Naive thymus-derived CD8-positive, alpha-beta T cell (primary cell): ENCODE measurements around the gene SRP54. TPM values are rescaled to one million over a fixed set of nuclear protein-coding genes. Genes with fewer than 3 reads are reported as not detected.

ENCODE experiments used
- ATAC-seq, 2 donors: fragments of 150-1000 bp; cut with Tn5 transposase in 1 of 2; sonication (Bioruptor Pico), chemical (Tn5 transposase) in 1 of 2; 1 replicate in 1 of 2; 2 replicates in 1 of 2; pipeline ENCODE4 v1.10.0; 2021; ENCODE audit warnings: mild to moderate bottlenecking in 2 of 2, moderate library complexity in 2 of 2
- POLR2A ChIA-PET: fragments of 350-600 bp; sonication (Branson Sonifier 250); formaldehyde crosslinking; loops from one replicate; lab custom pipeline; 2021; ENCODE audit warnings: antibody characterized with exemption; lab: Charles Lee
- DNase-seq, 10 donors: peaks; one replicate each; pipeline versions ENCODE4 v3.0.0 to v3.0.0-alpha.2; 2020 to 2022
- H3K27ac Mint-ChIP-seq, 10 donors: one replicate each; pipeline ENCODE4 v1.8.0; 2020 to 2022; ENCODE audit warnings: mild to moderate bottlenecking in 10 of 10, mixed read lengths in 10 of 10, moderate library complexity in 4 of 10, inconsistent platforms in 1 of 10
- H3K27me3 Mint-ChIP-seq, 5 donors: one replicate each; pipeline ENCODE4 v1.8.0; 2021 to 2022; ENCODE audit warnings: mixed read lengths in 5 of 5
- H3K36me3 Mint-ChIP-seq, 3 donors: one replicate each; pipeline ENCODE4 v1.8.0; 2020 to 2022; ENCODE audit warnings: mixed read lengths in 3 of 3, mild to moderate bottlenecking in 2 of 3, inconsistent platforms in 1 of 3
- H3K4me1 Mint-ChIP-seq, 4 donors: one replicate each; pipeline ENCODE4 v1.8.0; 2021 to 2022; ENCODE audit warnings: mixed read lengths in 4 of 4
- H3K4me3 Mint-ChIP-seq, 10 donors: one replicate each; pipeline ENCODE4 v1.8.0; 2020 to 2022; ENCODE audit warnings: mild to moderate bottlenecking in 10 of 10, mixed read lengths in 10 of 10, moderate library complexity in 6 of 10, inconsistent platforms in 1 of 10
- H3K9me3 Mint-ChIP-seq, 9 donors: one replicate each; pipeline ENCODE4 v1.8.0; 2020 to 2022; ENCODE audit warnings: mixed read lengths in 9 of 9, mild to moderate bottlenecking in 3 of 9, inconsistent platforms in 1 of 9, moderate library complexity in 1 of 9
- polyA plus RNA-seq, 3 donors: library from polyadenylated mRNA; unstranded; fragments of 300-500 nt; fragmentation: Illumina TruSeq; gene quantifications; one replicate each; pipeline ENCODE4 v1.2.3, GENCODE V29; 2021
- total RNA-seq, 8 experiments: library from RNA in 2 of 8; stranded (reverse) in 2 of 8; gene quantifications; one replicate each; pipeline ENCODE4 v1.2.3 and lab custom pipeline; 2021 to 2026

The SRP54 gene
- total and polyA plus RNA-seq, 5 experiments from 2014 or later, result 18.3 to 60.7 (median 32.2) TPM

DNA sequence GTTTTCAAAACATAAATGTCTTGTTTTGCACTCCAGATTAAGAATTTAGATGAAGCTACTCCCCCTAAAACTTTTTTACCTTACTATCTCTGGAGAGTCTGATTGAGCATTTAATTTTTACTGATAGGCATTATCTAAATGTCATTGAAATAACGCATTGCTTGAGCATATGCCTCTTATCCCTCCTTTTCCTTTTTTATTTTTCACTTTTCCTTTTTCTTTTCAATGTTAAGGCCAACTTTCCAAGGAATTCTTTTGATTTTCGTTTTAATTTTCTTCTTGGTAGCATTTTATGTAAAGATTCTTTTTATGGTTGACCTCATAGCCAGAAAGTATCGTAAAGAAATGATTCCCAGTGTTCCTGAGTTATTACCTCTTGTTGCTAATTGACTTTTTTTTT, 2.9 kb downstream of the SRP54 start:
- no peaks in the 10 kb centered on the region for H3K27me3 Mint-ChIP-seq
- no peak for ATAC-seq

GRCh38 chr14:34987180-34987579, 4.4 kb downstream of the SRP54 start:
- Mint-ChIP-seq H3K27ac (peak overlapping the region in 2 of 10 donors; percentile 55 to 75), H3K4me1 (peaks cover 18 to 37% (median 22%) of the 10 kb centered on the region in 4 donors), H3K36me3 (peaks cover 0 to 13% (median 2%) of the 10 kb centered on the region in 3 donors), H3K4me3 (peak overlapping the region in 3 of 10 donors; percentile 1 to 40 (median 20)), H3K27me3 (no peaks in the 10 kb centered on the region), H3K9me3 (no peaks in the 10 kb centered on the region)
- DNase-seq (no peak), ATAC-seq (no peak)
- POLR2A ChIA-PET, result no interaction called here

More for the DNA sequence above, 2.9 kb downstream of the SRP54 start:
- peaks cover 15 to 29% (median 21%) of the 10 kb centered on the region in 4 donors for H3K4me1 Mint-ChIP-seq
- DNase-seq, result no peak
- H3K27ac Mint-ChIP-seq, result peak overlapping the region in 1 of 10 donors; percentile 78
- peak overlapping the region in 5 of 10 donors; percentile 31 to 80 (median 69) for H3K4me3 Mint-ChIP-seq
- POLR2A ChIA-PET, result interaction anchor here (0.6 kb wide), 1 partner anchor 13 kb away, joined by 3 read pairs; no protein-coding TSS in a partner anchor
- no peaks in the 10 kb centered on the region for H3K9me3 Mint-ChIP-seq
- peaks cover 0 to 13% (median 2%) of the 10 kb centered on the region in 3 donors for H3K36me3 Mint-ChIP-seq

GRCh38 chr14:34989762-34990161, 7.0 kb downstream of the SRP54 start:
- Mint-ChIP-seq H3K27ac (peak overlapping the region in 2 of 10 donors; percentile 27 to 52), H3K4me1 (peaks cover 23 to 47% (median 32%) of the 10 kb centered on the region in 4 donors), H3K9me3 (no peaks in the 10 kb centered on the region), H3K4me3 (no peak overlapping the region), H3K36me3 (peaks cover 0 to 13% (median 2%) of the 10 kb centered on the region in 3 donors), H3K27me3 (no peaks in the 10 kb centered on the region)
- DNase-seq (no peak), ATAC-seq (no peak)
- POLR2A ChIA-PET, result no interaction called here

- peaks cover 10 to 45% (median 37%) of the 10 kb centered on the region in 4 donors for H3K4me1 Mint-ChIP-seq
- POLR2A ChIA-PET, result interaction anchor here (0.7 kb wide), 1 partner anchor 39 kb away, joined by 3 read pairs; no protein-coding TSS in a partner anchor
- no peaks in the 10 kb centered on the region for H3K9me3 Mint-ChIP-seq
- peaks cover 0 to 16% (median 2%) of the 10 kb centered on the region in 3 donors for H3K36me3 Mint-ChIP-seq
- DNase-seq, result no peak
- no peak overlapping the region for H3K27ac Mint-ChIP-seq
- ATAC-seq, result no peak
- no peaks in the 10 kb centered on the region for H3K27me3 Mint-ChIP-seq
- no peak overlapping the region for H3K4me3 Mint-ChIP-seq
These were observed 10.6 kb downstream of the SRP54 start for GRCh38 chr14:34993426-34993825.

GRCh38 chr14:34994668-34995067, 11.9 kb downstream of the SRP54 start:
- no peaks in the 10 kb centered on the region for H3K27me3 Mint-ChIP-seq
- peak overlapping the region in 8 of 10 donors; percentile 1 to 84 (median 32) for H3K27ac Mint-ChIP-seq
- H3K9me3 Mint-ChIP-seq, result no peaks in the 10 kb centered on the region
- POLR2A ChIA-PET, result no interaction called here
- peaks cover 0 to 25% (median 5%) of the 10 kb centered on the region in 3 donors for H3K36me3 Mint-ChIP-seq
- H3K4me1 Mint-ChIP-seq, result peaks cover 8 to 33% (median 29%) of the 10 kb centered on the region in 4 donors
- peak overlapping the region in 2 of 10 donors; percentile 8 to 20 for H3K4me3 Mint-ChIP-seq
- DNase-seq (no peak), ATAC-seq (no peak)

DNA sequence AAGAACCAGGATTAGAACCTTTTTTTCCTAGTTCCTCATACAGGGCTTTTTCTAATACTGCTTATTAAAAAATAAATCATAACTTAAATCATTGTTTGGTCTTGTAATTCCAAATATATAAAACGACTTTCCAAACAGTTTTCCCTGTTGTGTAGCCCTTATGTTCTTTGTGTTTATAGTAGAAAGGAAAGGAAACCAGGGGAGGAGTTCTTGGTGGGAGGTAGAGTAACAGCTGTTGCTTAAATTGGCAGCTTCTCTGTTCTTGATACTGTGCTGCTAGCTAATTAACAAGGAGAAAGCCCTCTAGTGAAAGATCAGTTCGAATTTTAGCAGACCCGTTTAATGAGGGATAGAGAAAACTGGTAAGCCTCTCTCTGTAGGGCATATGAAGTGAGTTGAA, 15.0 kb downstream of the SRP54 start:
- DNase-seq (no peak), ATAC-seq (no peak)
- no peaks in the 10 kb centered on the region for H3K27me3 Mint-ChIP-seq
- no peaks in the 10 kb centered on the region for H3K9me3 Mint-ChIP-seq
- no peak overlapping the region for H3K4me3 Mint-ChIP-seq
- POLR2A ChIA-PET, result no interaction called here
- H3K36me3 Mint-ChIP-seq, result peaks cover 0 to 49% (median 15%) of the 10 kb centered on the region in 3 donors
- H3K4me1 Mint-ChIP-seq, result peaks cover 7 to 24% (median 16%) of the 10 kb centered on the region in 4 donors
- peak overlapping the region in 4 of 10 donors; percentile 21 to 73 (median 38) for H3K27ac Mint-ChIP-seq

GRCh38 chr14:34999500-34999899, 16.7 kb downstream of the SRP54 start:
- Mint-ChIP-seq H3K36me3 (peaks cover 0 to 62% (median 15%) of the 10 kb centered on the region in 3 donors), H3K27ac (peak overlapping the region in 2 of 10 donors; percentile 23 to 48), H3K27me3 (no peaks in the 10 kb centered on the region), H3K4me3 (no peak overlapping the region), H3K4me1 (peaks cover 3 to 19% (median 10%) of the 10 kb centered on the region in 4 donors), H3K9me3 (no peaks in the 10 kb centered on the region)
- DNase-seq, result no peak
- no peak for ATAC-seq
- POLR2A ChIA-PET, result no interaction called here

DNA sequence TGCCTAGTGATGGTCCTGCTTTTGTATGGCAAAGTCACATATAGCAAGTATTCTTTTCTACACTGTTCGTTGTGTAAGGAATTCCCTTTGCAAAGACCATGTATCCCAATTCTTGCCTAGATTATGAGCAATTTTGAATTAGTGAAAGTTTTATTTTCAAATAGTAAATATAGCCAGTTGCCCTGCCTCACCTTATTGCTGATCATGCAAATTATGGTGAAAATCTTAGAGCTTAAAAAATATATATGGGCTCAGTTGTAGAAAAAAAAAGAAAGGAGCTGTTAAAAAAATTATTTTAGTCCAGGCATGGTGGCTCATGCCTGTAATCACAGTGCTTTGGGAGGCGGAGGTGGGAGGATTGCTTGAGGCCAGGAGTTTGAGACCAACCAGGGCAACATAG, 18.8 kb downstream of the SRP54 start:
- POLR2A ChIA-PET, result no interaction called here
- DNase-seq, result no peak
- H3K4me3 Mint-ChIP-seq, result no peak overlapping the region
- H3K27ac Mint-ChIP-seq, result peak overlapping the region in 1 of 10 donors; percentile 47
- peaks cover 0 to 4% (median 2%) of the 10 kb centered on the region in 4 donors for H3K4me1 Mint-ChIP-seq
- no peaks in the 10 kb centered on the region for H3K27me3 Mint-ChIP-seq
- no peaks in the 10 kb centered on the region for H3K9me3 Mint-ChIP-seq
- H3K36me3 Mint-ChIP-seq, result peaks cover 0 to 77% (median 15%) of the 10 kb centered on the region in 3 donors
- no peak for ATAC-seq

GRCh38 chr14:35004839-35005238, 22.0 kb downstream of the SRP54 start:
- Mint-ChIP-seq H3K36me3 (peaks cover 0 to 80% (median 11%) of the 10 kb centered on the region in 3 donors), H3K4me3 (no peak overlapping the region), H3K4me1 (peaks cover 0 to 2% (median 0%) of the 10 kb centered on the region in 4 donors), H3K9me3 (no peaks in the 10 kb centered on the region), H3K27me3 (no peaks in the 10 kb centered on the region), H3K27ac (peak overlapping the region in 2 of 10 donors; percentile 3 to 52)
- ATAC-seq, result no peak
- no peak for DNase-seq
- POLR2A ChIA-PET, result no interaction called here

- no peak for ATAC-seq
- H3K4me1 Mint-ChIP-seq, result peaks cover 0 to 6% (median 0%) of the 10 kb centered on the region in 4 donors
- H3K36me3 Mint-ChIP-seq, result peaks cover 0 to 89% (median 36%) of the 10 kb centered on the region in 3 donors
- no peak for DNase-seq
- peak overlapping the region in 4 of 10 donors; percentile 18 to 81 (median 54) for H3K27ac Mint-ChIP-seq
- H3K9me3 Mint-ChIP-seq, result no peaks in the 10 kb centered on the region
- no peaks in the 10 kb centered on the region for H3K27me3 Mint-ChIP-seq
- H3K4me3 Mint-ChIP-seq, result no peak overlapping the region
- POLR2A ChIA-PET, result no interaction called here
These were observed 33.8 kb downstream of the SRP54 start for GRCh38 chr14:35016568-35016967.

GRCh38 chr14:35020713-35021112, 37.9 kb downstream of the SRP54 start:
- no peak for ATAC-seq
- peaks cover 0 to 6% (median 0%) of the 10 kb centered on the region in 4 donors for H3K4me1 Mint-ChIP-seq
- no peaks in the 10 kb centered on the region for H3K9me3 Mint-ChIP-seq
- POLR2A ChIA-PET, result no interaction called here
- H3K36me3 Mint-ChIP-seq, result peaks cover 0 to 88% (median 29%) of the 10 kb centered on the region in 3 donors
- H3K27me3 Mint-ChIP-seq, result no peaks in the 10 kb centered on the region
- no peak for DNase-seq
- peak overlapping the region in 4 of 10 donors; percentile 6 to 58 (median 18) for H3K27ac Mint-ChIP-seq
- H3K4me3 Mint-ChIP-seq, result no peak overlapping the region

GRCh38 chr14:35028435-35028834, 45.6 kb downstream of the SRP54 start:
- Mint-ChIP-seq H3K9me3 (peaks cover 0 to 5% (median 1%) of the 10 kb centered on the region in 9 donors), H3K27me3 (no peaks in the 10 kb centered on the region), H3K4me3 (no peak overlapping the region), H3K4me1 (no peaks in the 10 kb centered on the region), H3K36me3 (peaks cover 9 to 81% (median 26%) of the 10 kb centered on the region in 3 donors), H3K27ac (no peak overlapping the region)
- ATAC-seq (no peak), DNase-seq (no peak)
- POLR2A ChIA-PET, result no interaction called here

DNA sequence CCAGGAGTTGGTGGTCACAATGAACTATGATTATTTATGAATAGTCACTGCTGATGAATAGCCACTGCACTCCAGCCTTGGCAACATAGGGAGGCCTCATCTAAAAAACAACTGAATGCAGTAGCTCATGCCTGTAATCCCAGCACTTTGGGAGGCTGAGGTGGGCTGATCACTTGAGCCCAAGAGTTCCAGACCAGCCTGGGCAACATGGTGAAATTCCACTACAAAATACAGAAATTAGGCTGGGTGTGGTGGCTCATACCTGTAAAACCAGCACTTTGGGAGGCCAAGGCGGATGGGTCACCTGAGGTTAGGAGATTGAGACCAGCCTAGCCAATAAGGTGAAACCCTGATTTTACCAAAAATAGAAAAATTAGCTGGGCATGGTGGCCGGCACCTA, 49.8 kb downstream of the SRP54 start:
- Mint-ChIP-seq H3K4me3 (no peak overlapping the region), H3K9me3 (peaks cover 0 to 30% (median 12%) of the 10 kb centered on the region in 9 donors), H3K27ac (no peak overlapping the region), H3K27me3 (no peaks in the 10 kb centered on the region), H3K36me3 (peaks cover 26 to 63% (median 43%) of the 10 kb centered on the region in 3 donors), H3K4me1 (no peaks in the 10 kb centered on the region)
- ATAC-seq, result no peak
- no peak for DNase-seq
- POLR2A ChIA-PET, result interaction anchor here (0.6 kb wide), 1 partner anchor 39 kb away, joined by 3 read pairs; no protein-coding TSS in a partner anchor
